GM10847 (cell line): ENCODE results near the gene LIMK1.

Experiments used
- POLR2A ChIP-seq: IDR thresholded peaks from 2 replicates; pipeline ENCODE4 v1.6.1; 2011; ENCODE audit not compliant: insufficient read length; ENCODE audit errors: extremely low read depth

The LIMK1 gene

GRCh38 chr7:74083117-74083876, at the start of gene LIMK1:
LIMK1 (plus strand) TSS chr7:74083804; CDS start chr7:74083991, 187 bp downstream.
- TF ChIP-seq POLR2A: peak; percentile 32

- no peak for TF ChIP-seq POLR2A
These were observed 46.0 kb upstream of the LIMK1 start for GRCh38 chr7:74037609-74038008.

GRCh38 chr7:74038194-74038961, 45.2 kb upstream of the LIMK1 start:
- no peak for TF ChIP-seq POLR2A

GRCh38 chr7:74039337-74039736, 44.3 kb upstream of the LIMK1 start:
- no peak for TF ChIP-seq POLR2A

GRCh38 chr7:74040101-74040790, 43.4 kb upstream of the LIMK1 start:
- no peak for TF ChIP-seq POLR2A

- no peak for TF ChIP-seq POLR2A
These were observed 42.6 kb upstream of the LIMK1 start for GRCh38 chr7:74040791-74041520.

- no peak for TF ChIP-seq POLR2A
These were observed 40.7 kb upstream of the LIMK1 start for GRCh38 chr7:74042746-74043522.

GRCh38 chr7:74043523-74043951, 40.1 kb upstream of the LIMK1 start:
- no peak for TF ChIP-seq POLR2A

GRCh38 chr7:74044366-74045350, 38.9 kb upstream of the LIMK1 start:
- no peak for TF ChIP-seq POLR2A

- TF ChIP-seq POLR2A: no peak
These were observed 35.7 kb upstream of the LIMK1 start for GRCh38 chr7:74047804-74048380.

- TF ChIP-seq POLR2A: no peak
These were observed 34.5 kb upstream of the LIMK1 start for GRCh38 chr7:74048999-74049599.

GRCh38 chr7:74049997-74050798, 33.4 kb upstream of the LIMK1 start:
- no peak for TF ChIP-seq POLR2A
